Cardiac septum (tissue), 1 donor: ENCODE measurements around the gene GNAQ. TPM values are rescaled to one million over a fixed set of nuclear protein-coding genes. Genes with fewer than 3 reads are reported as not detected.

Experiments
- DNase-seq: peaks from one replicate; pipeline ENCODE4 v3.0.0-alpha.2; 2020; ENCODE audit warnings: low spot score
- intact Hi-C: fragments of 100-400 bp; cut with DNase I; formaldehyde crosslinking; loops from one replicate; pipeline ENCODE4 v1.14.0; 2022
- total RNA-seq: library from RNA; stranded (reverse); fragmentation: NEBNext Ultra II Directional; extraction: Animal tissue kit (Norgen Biotek cat#: 25700); gene quantifications from one replicate; pipeline ENCODE4 v1.2.1, GENCODE V29; 2021
- donor health status: DM: no; HTN: no; CAD: no.

The GNAQ gene
- total RNA-seq, 1 donor from 2014 or later = 14.8 TPM

- no peak for DNase-seq
- intact Hi-C loops = loop anchor here (2.0 to 10.0 kb wide), 5 partner anchors 57 to 857 kb away; partner anchors contain the start of gene VPS13A
Measured at GRCh38 chr9:78033870-78034269, 2.3 kb upstream of the GNAQ start.

- DNase-seq = no peak
- intact Hi-C loops = loop anchor here (2.0 to 10.0 kb wide), 5 partner anchors 56 to 856 kb away; partner anchors contain the start of gene VPS13A
Measured at GRCh38 chr9:78032730-78033457, 1.3 kb upstream of the GNAQ start.

- peak; percentile 96 for DNase-seq
- intact Hi-C loops = loop anchor here (2.0 to 10.0 kb wide), 5 partner anchors 55 to 855 kb away; partner anchors contain the start of gene VPS13A
Measured at GRCh38 chr9:78031893-78032729, 500 bp upstream of the GNAQ start.

GRCh38 chr9:78030553-78031443 lies 813 bp downstream of the GNAQ start:
- intact Hi-C loops = loop anchor here (5.0 to 10.0 kb wide), 4 partner anchors 183 to 853 kb away; partner anchors contain the start of gene VPS13A
- DNase-seq = peak; percentile 86

GRCh38 chr9:78030296-78030552 lies 1.4 kb downstream of the GNAQ start:
- intact Hi-C loops = loop anchor here (5.0 to 10.0 kb wide), 4 partner anchors 183 to 853 kb away; partner anchors contain the start of gene VPS13A
- no peak for DNase-seq

GRCh38 chr9:78029551-78030295 lies 1.9 kb downstream of the GNAQ start:
- intact Hi-C loops = loop anchor here (5.0 to 10.0 kb wide), 4 partner anchors 182 to 852 kb away; partner anchors contain the start of gene VPS13A
- no peak for DNase-seq

- intact Hi-C loops = no loop called here
- no peak for DNase-seq
Measured at GRCh38 chr9:78028926-78029325, 2.7 kb downstream of the GNAQ start.

- intact Hi-C loops = no loop called here
- DNase-seq = no peak
Measured at GRCh38 chr9:78026947-78027346, 4.7 kb downstream of the GNAQ start.

GRCh38 chr9:78026416-78026815 lies 5.2 kb downstream of the GNAQ start:
- intact Hi-C loops = no loop called here
- no peak for DNase-seq

- intact Hi-C loops = no loop called here
- DNase-seq = no peak
Measured at GRCh38 chr9:78025186-78025585, 6.4 kb downstream of the GNAQ start.

GRCh38 chr9:78023003-78023741 lies 8.4 kb downstream of the GNAQ start:
- intact Hi-C loops = no loop called here

GRCh38 chr9:78021697-78022096 lies 9.9 kb downstream of the GNAQ start:
- intact Hi-C loops = loop anchor here (2.0 kb wide), 1 partner anchor 21 kb away; no protein-coding TSS in a partner anchor
- no peak for DNase-seq

More at GRCh38 chr9:78023003-78023741, 8.4 kb downstream of the GNAQ start:
- no peak for DNase-seq

GRCh38 chr9:78017190-78017693 lies 14.4 kb downstream of the GNAQ start:
- intact Hi-C loops = no loop called here
- DNase-seq = no peak

GRCh38 chr9:78015241-78015640 lies 16.4 kb downstream of the GNAQ start:
- intact Hi-C loops = no loop called here

GRCh38 chr9:78014776-78015175 lies 16.8 kb downstream of the GNAQ start:
- no peak for DNase-seq
- intact Hi-C loops = no loop called here

More at GRCh38 chr9:78015241-78015640, 16.4 kb downstream of the GNAQ start:
- no peak for DNase-seq

GRCh38 chr9:78013934-78014333 lies 17.7 kb downstream of the GNAQ start:
- no peak for DNase-seq
- intact Hi-C loops = no loop called here

- DNase-seq = no peak
- intact Hi-C loops = no loop called here
Measured at GRCh38 chr9:78011049-78011448, 20.6 kb downstream of the GNAQ start.

GRCh38 chr9:78010445-78010844 lies 21.2 kb downstream of the GNAQ start:
- no peak for DNase-seq
- intact Hi-C loops = no loop called here
